NT2/D1 (cell line): ENCODE measurements around the gene SIN3B.

Experiments used
- DNase-seq: peaks from one replicate; pipeline ENCODE4 v3.0.0-alpha.2; 2011; ENCODE audit warnings: low read depth, low spot score
- H3K27me3 ChIP-seq: 2 replicates; pipeline ENCODE4 v1.6.0; 2011; ENCODE audit warnings: mild to moderate bottlenecking; ENCODE audit not compliant: insufficient read length, insufficient read depth
- H3K36me3 ChIP-seq: 2 replicates; pipeline ENCODE4 v1.6.1; 2011; ENCODE audit warnings: mild to moderate bottlenecking, low read length, mixed read lengths; ENCODE audit not compliant: insufficient read depth, insufficient read length
- H3K4me1 ChIP-seq: 2 replicates; pipeline ENCODE4 v1.5.1; 2011; ENCODE audit not compliant: insufficient read depth, insufficient read length
- H3K4me3 ChIP-seq: 2 replicates; pipeline ENCODE4 v1.5.1; 2011; ENCODE audit warnings: low read depth; ENCODE audit not compliant: insufficient read length
- H3K9ac ChIP-seq: 2 replicates; pipeline ENCODE4 v1.6.0; 2011; ENCODE audit warnings: low read depth; ENCODE audit not compliant: insufficient read length
- H3K9me3 ChIP-seq: 2 replicates; pipeline ENCODE4 v1.5.1; 2011; ENCODE audit warnings: mild to moderate bottlenecking, low read length; ENCODE audit not compliant: insufficient read depth
- SUZ12 ChIP-seq: IDR thresholded peaks from 2 replicates; pipeline ENCODE4 v1.6.1; 2011; ENCODE audit not compliant: insufficient read length, insufficient read depth; ENCODE audit errors: extremely low read depth
- YY1 ChIP-seq: IDR thresholded peaks from 2 replicates; pipeline ENCODE4 v1.6.1; 2011; ENCODE audit not compliant: insufficient read length, insufficient read depth
- ZNF274 ChIP-seq: IDR thresholded peaks from 2 replicates; pipeline ENCODE4 v1.6.1; 2011; ENCODE audit warnings: mild to moderate bottlenecking, low read depth, low read length

Gene SIN3B

DNA sequence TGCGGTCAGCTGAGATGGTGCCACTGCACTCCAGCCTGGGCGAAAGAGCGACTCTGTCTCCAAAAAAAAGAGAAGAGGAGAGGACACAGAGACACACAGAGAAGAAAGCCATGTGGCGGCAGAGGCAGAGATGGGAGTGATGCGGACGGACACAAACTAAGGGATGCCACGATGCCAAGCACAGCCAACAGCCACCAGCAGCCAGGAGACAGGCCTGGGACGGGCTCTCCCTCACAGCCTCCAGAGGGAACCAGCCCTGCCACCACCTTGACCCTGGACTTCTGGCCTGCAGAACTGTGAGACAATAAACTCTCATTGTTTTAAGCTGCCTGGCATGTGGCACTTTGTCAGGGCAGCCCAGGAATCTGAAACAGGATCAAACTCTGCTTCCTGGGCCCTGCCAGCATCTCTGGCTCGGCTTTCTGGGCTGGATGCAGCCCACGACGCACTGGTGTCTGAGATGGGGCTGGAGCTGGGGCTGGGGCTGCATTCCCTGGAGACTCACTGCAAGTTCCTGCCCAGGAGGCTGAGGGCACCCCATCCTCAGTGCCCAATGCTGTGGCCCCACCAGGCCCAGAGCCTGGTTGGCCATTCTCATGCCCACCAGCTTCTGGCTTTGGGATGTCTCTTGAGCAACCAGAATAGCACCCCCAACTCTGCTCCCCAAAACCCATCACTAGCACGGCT lies 62.6 kb downstream of the SIN3B start:
- Histone ChIP-seq H3K4me3 (no peak overlapping the region), H3K9me3 (no peaks in the 10 kb centered on the region), H3K36me3 (no peaks in the 10 kb centered on the region), H3K27me3 (peaks cover 4% of the 10 kb centered on the region), H3K9ac (peak overlapping the region; percentile 3), H3K4me1 (peaks cover 16% of the 10 kb centered on the region)
- DNase-seq, result no peak
- TF ChIP-seq YY1 (no peak), SUZ12 (no peak), ZNF274 (no peak)

DNA sequence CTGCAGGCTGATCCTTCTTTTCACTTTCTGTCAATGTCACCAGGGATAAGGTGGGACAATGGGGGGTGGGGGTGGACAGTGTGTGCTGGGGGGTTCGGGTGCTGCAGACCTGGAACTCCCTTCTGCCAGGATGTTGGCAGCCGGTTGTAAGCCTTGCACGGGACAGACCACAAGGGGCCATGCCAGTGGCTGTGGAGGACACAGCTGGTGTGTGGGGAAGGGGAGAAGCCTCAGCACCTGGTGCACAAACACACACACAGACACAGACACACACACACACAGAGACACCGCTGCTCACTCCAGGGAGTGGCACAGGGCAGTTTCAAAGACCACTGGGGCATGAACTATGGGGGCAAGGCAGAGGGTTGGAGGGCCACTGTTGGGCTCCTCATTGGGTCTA lies 63.2 kb downstream of the SIN3B start:
- Histone ChIP-seq H3K36me3 (no peaks in the 10 kb centered on the region), H3K27me3 (peaks cover 4% of the 10 kb centered on the region), H3K4me3 (no peak overlapping the region), H3K9ac (no peak overlapping the region), H3K4me1 (peaks cover 13% of the 10 kb centered on the region), H3K9me3 (no peaks in the 10 kb centered on the region)
- no peak for TF ChIP-seq SUZ12
- TF ChIP-seq ZNF274, result no peak
- no peak for TF ChIP-seq YY1
- no peak for DNase-seq

DNA sequence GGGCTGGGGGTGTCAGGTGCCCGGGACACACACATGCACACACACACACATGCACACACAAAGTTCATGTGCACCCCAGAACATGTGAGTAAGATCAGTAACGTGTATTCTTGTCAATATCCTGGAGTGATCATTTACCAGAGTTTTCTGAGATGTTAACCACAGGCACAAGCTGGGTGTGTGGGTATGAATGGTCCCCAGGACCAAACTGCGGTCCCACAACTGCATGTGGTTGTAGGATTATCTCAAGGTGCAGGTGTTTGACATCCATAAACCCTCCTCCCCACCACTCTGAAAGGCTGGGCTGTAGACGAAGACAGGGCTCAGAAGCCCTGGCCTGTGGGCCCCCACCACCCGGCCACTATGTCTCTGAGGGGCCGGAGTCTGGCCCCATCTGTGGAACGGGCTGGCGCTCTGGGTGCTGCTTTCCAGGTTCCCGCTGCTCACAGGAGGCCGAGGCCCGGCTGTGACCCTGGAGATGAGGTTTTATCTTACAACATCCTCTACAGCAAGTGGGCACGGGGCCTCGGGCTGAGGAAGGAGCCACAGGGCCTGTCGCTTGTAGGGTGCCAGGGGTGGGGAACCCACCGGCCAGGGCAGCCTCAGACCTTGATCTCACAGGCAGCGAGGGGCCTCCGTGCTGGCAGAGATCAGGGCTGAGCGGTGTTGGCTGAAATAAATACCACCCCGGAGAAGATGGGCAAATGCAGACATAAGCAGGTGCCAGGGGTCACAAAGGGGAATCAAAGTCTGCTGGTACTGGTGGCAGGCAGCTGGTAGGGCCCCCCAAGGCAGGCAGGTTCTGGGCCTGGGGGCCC lies 63.9 kb downstream of the SIN3B start:
- Histone ChIP-seq H3K9me3 (no peaks in the 10 kb centered on the region), H3K9ac (no peak overlapping the region), H3K36me3 (no peaks in the 10 kb centered on the region), H3K4me1 (peaks cover 13% of the 10 kb centered on the region), H3K4me3 (no peak overlapping the region), H3K27me3 (peaks cover 10% of the 10 kb centered on the region)
- no peak for DNase-seq
- no peak for TF ChIP-seq YY1
- no peak for TF ChIP-seq SUZ12
- TF ChIP-seq ZNF274, result no peak

DNA sequence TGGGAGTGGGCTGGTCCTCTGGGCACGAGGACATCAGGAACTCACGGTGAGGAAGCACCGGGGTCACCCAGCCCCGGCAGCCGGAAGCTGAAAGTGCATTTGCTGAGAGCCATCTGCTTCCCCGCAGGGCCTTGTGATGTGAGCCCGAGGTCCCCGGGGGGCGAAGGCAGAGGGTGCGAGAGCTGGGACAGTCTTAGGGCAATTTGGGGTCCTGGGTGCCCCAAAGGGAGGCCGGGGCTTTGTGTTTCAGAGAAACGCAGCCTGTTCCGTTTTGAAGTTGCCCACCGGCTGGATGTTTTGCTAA lies 64.4 kb downstream of the SIN3B start:
- TF ChIP-seq SUZ12, result no peak
- no peak for TF ChIP-seq YY1
- no peak for TF ChIP-seq ZNF274
- no peaks in the 10 kb centered on the region for H3K36me3 ChIP-seq
- DNase-seq, result no peak
- H3K9ac ChIP-seq, result no peak overlapping the region
- H3K27me3 ChIP-seq, result peaks cover 15% of the 10 kb centered on the region
- H3K4me1 ChIP-seq, result peaks cover 12% of the 10 kb centered on the region
- H3K4me3 ChIP-seq, result no peak overlapping the region
- H3K9me3 ChIP-seq, result no peaks in the 10 kb centered on the region

DNA sequence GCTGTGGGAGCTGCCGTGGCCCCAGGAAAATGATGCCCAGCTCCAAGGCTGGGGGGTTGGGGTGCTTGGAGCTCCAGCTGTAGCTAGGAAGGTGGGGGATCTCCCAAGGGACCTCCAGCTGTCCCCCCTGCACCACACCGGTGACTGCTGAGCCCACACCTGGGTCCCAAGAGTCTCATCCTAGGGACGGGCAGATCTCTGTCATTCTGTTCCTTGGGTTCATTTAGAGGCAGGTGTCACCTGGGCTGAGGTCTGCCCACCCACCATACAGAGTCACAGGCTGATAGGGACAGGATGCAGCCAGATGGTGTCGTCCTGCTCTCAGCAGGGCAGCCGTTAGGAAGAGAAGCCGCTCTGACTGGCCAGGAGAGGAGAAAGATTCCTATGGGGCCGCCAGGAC lies 64.9 kb downstream of the SIN3B start:
- H3K9me3 ChIP-seq, result no peaks in the 10 kb centered on the region
- H3K27me3 ChIP-seq, result peaks cover 20% of the 10 kb centered on the region
- no peak overlapping the region for H3K4me3 ChIP-seq
- H3K9ac ChIP-seq, result peak overlapping the region; percentile 8
- peaks cover 11% of the 10 kb centered on the region for H3K4me1 ChIP-seq
- TF ChIP-seq YY1, result no peak
- TF ChIP-seq SUZ12, result no peak
- no peak for TF ChIP-seq ZNF274
- DNase-seq, result no peak
- no peaks in the 10 kb centered on the region for H3K36me3 ChIP-seq

DNA sequence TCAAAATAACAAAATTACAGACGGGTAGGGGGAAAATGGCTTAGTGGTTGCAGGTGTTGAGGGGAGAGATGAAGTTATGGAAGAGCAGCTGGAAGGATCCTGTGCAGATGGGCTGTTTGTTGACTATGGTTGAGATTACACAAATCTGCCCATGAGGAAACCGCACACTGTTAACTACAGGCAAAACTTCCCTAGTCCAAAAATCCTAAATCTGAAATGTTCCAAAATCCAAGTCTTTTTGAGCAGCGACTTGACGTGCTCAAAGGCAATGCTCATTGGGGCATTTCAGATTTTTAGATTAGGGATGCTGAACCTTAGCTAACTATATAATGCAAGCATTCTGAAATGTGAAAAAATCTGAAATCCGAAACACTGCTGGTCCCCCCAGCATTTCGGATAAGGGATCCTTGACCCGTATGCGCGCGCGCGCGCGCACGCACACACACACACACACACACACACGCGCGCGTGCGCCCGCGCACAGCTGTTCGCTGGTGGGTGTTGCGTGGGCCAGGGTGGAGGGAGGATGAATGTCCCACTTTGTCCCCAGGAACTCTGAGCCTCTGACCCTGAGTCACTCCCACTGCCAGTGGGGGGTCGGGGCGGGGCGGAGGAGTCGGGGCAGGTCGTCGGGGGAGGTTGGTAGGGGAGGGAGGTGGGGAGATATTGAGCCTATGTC lies 66.4 kb downstream of the SIN3B start:
- no peak for DNase-seq

DNA sequence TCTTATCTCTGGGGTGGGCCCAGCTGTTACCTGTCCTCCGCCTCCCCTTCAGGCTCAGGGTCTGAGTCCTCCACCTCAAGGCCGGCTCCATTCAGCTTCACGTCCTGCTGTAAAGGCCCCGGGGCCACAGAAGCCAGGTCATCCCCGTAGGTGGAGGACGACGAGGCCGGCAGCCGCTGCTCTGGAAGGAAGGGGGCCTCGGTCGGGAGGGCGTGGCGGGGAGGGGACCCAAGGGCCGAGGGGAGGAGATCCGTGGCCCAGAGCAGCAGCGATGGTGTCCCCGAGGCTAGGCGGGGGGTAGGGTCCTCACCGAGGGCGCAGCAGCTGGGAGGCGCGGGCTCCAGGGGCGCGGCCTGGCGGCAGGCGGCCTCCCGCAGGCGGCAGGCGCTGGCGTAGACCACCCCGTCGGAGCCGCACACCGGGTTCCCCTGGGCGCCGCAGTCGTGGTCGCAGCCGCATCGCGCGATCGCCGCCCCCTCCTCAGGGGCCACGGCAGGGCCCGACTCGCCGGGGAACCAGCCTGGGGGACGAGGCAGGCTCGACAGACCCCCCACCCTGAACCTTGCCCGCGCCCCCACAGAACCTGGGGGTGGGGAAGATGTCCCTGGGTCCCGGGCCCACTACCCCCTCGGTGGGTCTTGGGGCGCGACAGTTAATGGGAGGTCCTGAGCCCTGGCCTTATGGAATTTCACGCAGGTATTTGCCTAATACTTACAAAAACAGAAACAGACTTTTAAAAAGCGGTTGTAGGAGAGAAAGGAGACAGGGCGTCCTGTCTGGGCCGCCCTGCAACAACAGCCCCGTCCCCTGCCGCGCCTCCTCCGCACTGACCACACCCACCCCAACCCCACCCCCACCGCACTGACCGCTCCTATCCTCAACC lies 67.2 kb downstream of the SIN3B start:
- peaks cover 20% of the 10 kb centered on the region for H3K27me3 ChIP-seq
- peak overlapping the region; percentile 57 for H3K4me3 ChIP-seq
- H3K36me3 ChIP-seq, result no peaks in the 10 kb centered on the region
- peak overlapping the region; percentile 77 for H3K9ac ChIP-seq
- no peak for TF ChIP-seq SUZ12
- TF ChIP-seq ZNF274, result no peak
- TF ChIP-seq YY1, result no peak
- DNase-seq, result no peak
- no peaks in the 10 kb centered on the region for H3K9me3 ChIP-seq
- peaks cover 15% of the 10 kb centered on the region for H3K4me1 ChIP-seq

More for the DNA sequence above, 66.4 kb downstream of the SIN3B start:
- no peaks in the 10 kb centered on the region for H3K36me3 ChIP-seq
- H3K27me3 ChIP-seq, result peaks cover 20% of the 10 kb centered on the region
- H3K9ac ChIP-seq, result peak overlapping the region; percentile 77
- TF ChIP-seq SUZ12, result no peak
- TF ChIP-seq YY1, result no peak
- no peak for TF ChIP-seq ZNF274
- H3K9me3 ChIP-seq, result no peaks in the 10 kb centered on the region
- peak overlapping the region; percentile 57 for H3K4me3 ChIP-seq
- peaks cover 16% of the 10 kb centered on the region for H3K4me1 ChIP-seq
